Lung (tissue), 12 donors: Measurements from ENCODE around the gene PRKCA. TPM values are rescaled to one million over a fixed set of nuclear protein-coding genes. Genes with fewer than 3 reads are reported as not detected.

Experiments
- ATAC-seq: fragments of 200-7000 bp; cut with Tn5 transposase; one replicate; pipeline ENCODE4 v1.9.1; 2020; ENCODE audit warnings: moderate number of reproducible peaks; ENCODE audit not compliant: insufficient read depth, low FRiP score
- DNase-seq, 3 donors: peaks; one replicate each; pipeline ENCODE4 v3.0.0-alpha.2; 2013 to 2017
- H3K27ac ChIP-seq, 2 donors: one replicate each; pipeline ENCODE4 v1.5.1; 2013; ENCODE audit warnings: mild to moderate bottlenecking in 2 of 2, moderate library complexity in 2 of 2, control low read depth in 1 of 2, inconsistent platforms in 1 of 2, low read depth in 1 of 2, low read length in 1 of 2
- H3K27me3 ChIP-seq, 3 donors: one replicate each; pipeline ENCODE4 v1.5.1; 2013; ENCODE audit warnings: low read length in 2 of 3; ENCODE audit not compliant: control insufficient read depth in 3 of 3, insufficient read depth in 3 of 3
- H3K36me3 ChIP-seq, 4 donors: one replicate each; pipeline ENCODE4 v1.5.1; 2013; ENCODE audit warnings: low read length in 4 of 4, mild to moderate bottlenecking in 1 of 4, moderate library complexity in 1 of 4; ENCODE audit not compliant: control insufficient read depth in 4 of 4, insufficient read depth in 4 of 4
- H3K4me1 ChIP-seq, 5 donors: one replicate each; pipeline ENCODE4 v1.5.1; 2013; ENCODE audit warnings: low read length in 5 of 5, mild to moderate bottlenecking in 2 of 5, moderate library complexity in 1 of 5; ENCODE audit not compliant: control insufficient read depth in 5 of 5, insufficient read depth in 5 of 5
- H3K4me3 ChIP-seq: one replicate; pipeline ENCODE4 v1.5.1; 2013; ENCODE audit warnings: mild to moderate bottlenecking, control low read depth, moderate library complexity
- H3K9ac ChIP-seq, 2 donors: one replicate each; pipeline ENCODE4 v1.5.1; 2013; ENCODE audit warnings: low read length in 2 of 2, control low read depth in 1 of 2; ENCODE audit not compliant: insufficient read depth in 1 of 2
- H3K9me3 ChIP-seq, 4 donors: one replicate each; pipeline ENCODE4 v1.5.1; 2013; ENCODE audit warnings: low read length in 3 of 4, mild to moderate bottlenecking in 1 of 4, moderate library complexity in 1 of 4; ENCODE audit not compliant: control insufficient read depth in 4 of 4, insufficient read depth in 3 of 4
- WGBS, 2 donors: extraction: QIAGEN DNeasy Blood & Tissue Kit; methylation state at CpG; one replicate each; pipeline ENCODE4 v1.1.7; 2013; 5-methylcytosine and 5-hydroxymethylcytosine counted together
- polyA plus RNA-seq, 2 donors: library from polyadenylated mRNA; stranded (reverse); fragments of 200-250 nt; gene quantifications; one replicate each; pipeline ENCODE4 v1.2.1, GENCODE V29; 2013
- total RNA-seq, 2 donors: library from RNA; depleted of rRNA in 1 of 2; stranded (reverse); fragments of >200 nt in 1 of 2; gene quantifications; one replicate each; pipeline ENCODE4 v1.2.1, GENCODE V29; 2014 to 2021
- TF ChIP-seq, protein P1 (sequence below): IDR thresholded peaks from 2 replicates; pipeline ENCODE4 v1.5.1; 2012; ENCODE audit warnings: mild to moderate bottlenecking; ENCODE audit errors: control extremely low read depth, extremely low read depth
- donor health status: control.
- donor health status: control.
- donor health status: Bipolar disorder and iron deficiency.
- donor health status: healthy.
- donor health status: DM: yes; HTN: yes; CAD: no.

The PRKCA gene
- total and polyA plus RNA-seq, 4 donors, result 3.4 to 34.8 (median 13.8) TPM

DNA sequence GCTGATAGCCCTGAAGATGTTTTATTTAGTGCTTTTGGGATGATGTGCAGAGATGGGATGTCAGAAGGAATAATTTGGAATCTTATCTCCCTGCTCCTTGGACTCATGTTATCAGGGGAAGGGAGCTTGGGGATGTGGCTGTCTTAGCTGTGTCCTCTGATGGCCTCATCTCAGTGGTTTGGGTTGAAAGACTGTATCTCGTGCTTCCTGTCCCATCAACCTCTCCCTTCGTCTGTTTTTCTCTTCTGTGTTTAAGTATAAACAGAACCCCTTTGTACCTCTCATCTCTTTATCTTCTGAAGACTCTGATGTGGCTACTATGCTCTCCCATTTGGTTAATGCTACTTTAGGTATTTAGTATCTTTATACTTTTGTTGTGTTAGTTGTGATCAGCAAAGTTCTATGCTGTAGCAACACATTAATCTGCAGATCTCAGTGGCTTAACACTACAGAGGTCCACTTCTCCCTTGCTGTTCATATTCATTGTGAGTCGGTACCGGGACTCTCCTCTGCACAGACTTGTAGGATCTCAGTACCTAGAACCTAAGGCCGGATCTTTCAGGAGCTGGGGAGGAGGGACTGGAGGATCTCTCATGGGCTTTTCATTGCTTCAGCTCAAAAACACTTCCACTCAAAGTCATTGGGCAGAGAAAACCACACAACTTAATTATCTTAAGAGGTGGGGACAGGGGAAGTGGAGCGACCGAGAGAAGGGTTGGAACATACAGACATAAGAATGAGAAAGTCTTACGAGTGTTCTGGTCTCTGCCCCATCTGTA, 28.8 kb downstream of the PRKCA start:
- WGBS, 2 donors, result 68 to 90% methylated on average over 8 of the region's 8 CpGs
- ATAC-seq, result no peak

DNA sequence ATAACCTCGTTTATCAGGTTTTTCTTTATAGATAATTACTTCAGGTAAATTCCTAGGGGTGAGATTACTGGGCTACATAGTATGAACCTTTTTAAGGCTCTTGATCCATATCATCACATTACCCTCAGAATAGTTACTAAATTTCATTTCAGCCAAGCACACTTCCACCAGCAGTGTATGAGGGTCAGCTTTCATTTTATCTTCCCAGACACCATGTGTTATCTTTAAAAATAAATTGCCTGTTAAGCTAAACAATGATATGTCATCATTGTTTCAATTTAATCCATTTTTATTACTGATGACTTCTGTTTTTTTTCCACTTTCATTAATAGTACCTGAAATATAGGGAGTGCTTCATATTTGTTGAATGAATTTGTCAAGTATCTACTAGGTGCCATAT, 33.4 kb downstream of the PRKCA start:
- Histone ChIP-seq H3K9ac (no peak overlapping the region), H3K27me3 (no peaks in the 10 kb centered on the region), H3K4me1 (peaks cover 0 to 22% (median 11%) of the 10 kb centered on the region in 5 donors), H3K4me3 (no peak overlapping the region), H3K36me3 (no peaks in the 10 kb centered on the region), H3K27ac (no peak overlapping the region), H3K9me3 (no peaks in the 10 kb centered on the region)
- ATAC-seq (no peak), DNase-seq (no peak)
- WGBS, 2 donors, result 78 to 84% methylated on average over 1 of the region's 1 CpG
- TF ChIP-seq, protein P1, sequence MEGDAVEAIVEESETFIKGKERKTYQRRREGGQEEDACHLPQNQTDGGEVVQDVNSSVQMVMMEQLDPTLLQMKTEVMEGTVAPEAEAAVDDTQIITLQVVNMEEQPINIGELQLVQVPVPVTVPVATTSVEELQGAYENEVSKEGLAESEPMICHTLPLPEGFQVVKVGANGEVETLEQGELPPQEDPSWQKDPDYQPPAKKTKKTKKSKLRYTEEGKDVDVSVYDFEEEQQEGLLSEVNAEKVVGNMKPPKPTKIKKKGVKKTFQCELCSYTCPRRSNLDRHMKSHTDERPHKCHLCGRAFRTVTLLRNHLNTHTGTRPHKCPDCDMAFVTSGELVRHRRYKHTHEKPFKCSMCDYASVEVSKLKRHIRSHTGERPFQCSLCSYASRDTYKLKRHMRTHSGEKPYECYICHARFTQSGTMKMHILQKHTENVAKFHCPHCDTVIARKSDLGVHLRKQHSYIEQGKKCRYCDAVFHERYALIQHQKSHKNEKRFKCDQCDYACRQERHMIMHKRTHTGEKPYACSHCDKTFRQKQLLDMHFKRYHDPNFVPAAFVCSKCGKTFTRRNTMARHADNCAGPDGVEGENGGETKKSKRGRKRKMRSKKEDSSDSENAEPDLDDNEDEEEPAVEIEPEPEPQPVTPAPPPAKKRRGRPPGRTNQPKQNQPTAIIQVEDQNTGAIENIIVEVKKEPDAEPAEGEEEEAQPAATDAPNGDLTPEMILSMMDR, result no peak

More for the DNA sequence above, 28.8 kb downstream of the PRKCA start:
- H3K4me3 ChIP-seq, result no peak overlapping the region
- no peaks in the 10 kb centered on the region for H3K27me3 ChIP-seq
- no peaks in the 10 kb centered on the region for H3K36me3 ChIP-seq
- no peak for DNase-seq
- TF ChIP-seq, protein P1, result no peak
- no peak overlapping the region for H3K27ac ChIP-seq
- H3K4me1 ChIP-seq, result no peaks in the 10 kb centered on the region
- no peaks in the 10 kb centered on the region for H3K9me3 ChIP-seq
- H3K9ac ChIP-seq, result no peak overlapping the region

DNA sequence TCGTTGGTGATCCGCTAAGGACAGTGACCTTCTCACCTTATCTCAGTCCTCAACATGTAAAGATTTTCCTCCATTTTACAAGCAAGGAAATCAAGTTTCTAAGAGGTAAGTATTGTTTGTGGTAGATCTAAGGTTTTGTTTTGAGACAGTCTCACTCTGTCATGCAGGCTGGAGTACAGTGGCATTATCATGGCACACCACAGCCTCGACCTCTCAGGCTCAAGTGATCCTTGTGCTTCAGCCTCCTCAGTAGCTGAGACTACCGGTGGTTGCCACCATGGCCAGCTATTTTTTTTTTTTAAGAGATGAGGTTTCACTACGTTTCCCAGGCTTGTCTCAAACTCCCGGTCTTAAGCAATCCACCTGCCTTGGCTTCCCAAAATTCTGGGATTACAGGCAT, 34.9 kb downstream of the PRKCA start:
- peaks cover 0 to 22% (median 11%) of the 10 kb centered on the region in 5 donors for H3K4me1 ChIP-seq
- no peaks in the 10 kb centered on the region for H3K36me3 ChIP-seq
- no peaks in the 10 kb centered on the region for H3K9me3 ChIP-seq
- TF ChIP-seq, protein P1, result no peak
- DNase-seq (no peak), ATAC-seq (no peak)
- WGBS, 2 donors, result 84 to 92% methylated on average over 6 of the region's 6 CpGs
- H3K9ac ChIP-seq, result no peak overlapping the region
- H3K27ac ChIP-seq, result no peak overlapping the region
- no peak overlapping the region for H3K4me3 ChIP-seq
- H3K27me3 ChIP-seq, result no peaks in the 10 kb centered on the region
